HEK293 (cell line): ENCODE measurements around the gene PPCDC.

Source experiments
- ZFP3 ChIP-seq: fragments of 450-650 bp; formaldehyde crosslinking; IDR thresholded peaks from 2 replicates; pipeline ENCODE4 v1.5.1; 2016; ENCODE audit warnings: low read depth, missing biosample characterization, missing genetic modification characterization
- ZNF157 ChIP-seq: fragments of 450-650 bp; formaldehyde crosslinking; IDR thresholded peaks from 2 replicates; pipeline ENCODE4 v1.5.1; 2016; ENCODE audit warnings: missing biosample characterization, missing genetic modification characterization
- ZNF777 ChIP-seq: fragments of 450-650 bp; formaldehyde crosslinking; IDR thresholded peaks from 2 replicates; pipeline ENCODE4 v1.5.1; 2017; ENCODE audit warnings: missing biosample characterization, missing genetic modification characterization, borderline replicate concordance
- TF ChIP-seq, protein P1 (sequence below): fragments of 450-650 bp; formaldehyde crosslinking; IDR thresholded peaks from 2 replicates; pipeline ENCODE4 v1.5.1; 2016; ENCODE audit warnings: missing biosample characterization, missing genetic modification characterization
- TF ChIP-seq, protein P2 (sequence below): fragments of 450-650 bp; IDR thresholded peaks from 2 replicates; pipeline ENCODE4 v1.5.1; 2018; ENCODE audit warnings: missing biosample characterization, missing genetic modification characterization

DNA sequence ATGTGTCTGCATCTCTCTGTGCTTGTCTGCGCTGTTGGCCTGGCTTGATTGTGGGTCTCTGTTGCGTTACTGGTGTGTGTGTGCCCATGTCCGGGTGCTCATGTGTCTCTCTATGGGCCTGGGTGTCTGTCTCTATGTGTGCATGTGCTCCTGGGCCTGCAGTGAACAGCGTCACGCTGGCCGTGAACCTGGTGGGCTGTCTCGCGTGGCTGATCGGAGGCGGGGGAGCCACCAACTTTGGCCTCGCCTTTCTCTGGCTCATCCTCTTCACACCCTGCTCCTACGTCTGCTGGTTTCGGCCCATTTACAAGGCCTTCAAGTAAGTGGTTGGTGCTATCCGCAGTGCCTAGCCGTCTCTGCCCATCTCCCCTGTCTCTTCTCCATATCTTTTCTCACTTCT is 7.0 kb upstream of the PPCDC start:
- TF ChIP-seq ZNF157 (no peak), ZFP3 (tag by site-specific recombination) (no peak), ZNF777 (tag by site-specific recombination) (no peak)
- TF ChIP-seq, protein P1, sequence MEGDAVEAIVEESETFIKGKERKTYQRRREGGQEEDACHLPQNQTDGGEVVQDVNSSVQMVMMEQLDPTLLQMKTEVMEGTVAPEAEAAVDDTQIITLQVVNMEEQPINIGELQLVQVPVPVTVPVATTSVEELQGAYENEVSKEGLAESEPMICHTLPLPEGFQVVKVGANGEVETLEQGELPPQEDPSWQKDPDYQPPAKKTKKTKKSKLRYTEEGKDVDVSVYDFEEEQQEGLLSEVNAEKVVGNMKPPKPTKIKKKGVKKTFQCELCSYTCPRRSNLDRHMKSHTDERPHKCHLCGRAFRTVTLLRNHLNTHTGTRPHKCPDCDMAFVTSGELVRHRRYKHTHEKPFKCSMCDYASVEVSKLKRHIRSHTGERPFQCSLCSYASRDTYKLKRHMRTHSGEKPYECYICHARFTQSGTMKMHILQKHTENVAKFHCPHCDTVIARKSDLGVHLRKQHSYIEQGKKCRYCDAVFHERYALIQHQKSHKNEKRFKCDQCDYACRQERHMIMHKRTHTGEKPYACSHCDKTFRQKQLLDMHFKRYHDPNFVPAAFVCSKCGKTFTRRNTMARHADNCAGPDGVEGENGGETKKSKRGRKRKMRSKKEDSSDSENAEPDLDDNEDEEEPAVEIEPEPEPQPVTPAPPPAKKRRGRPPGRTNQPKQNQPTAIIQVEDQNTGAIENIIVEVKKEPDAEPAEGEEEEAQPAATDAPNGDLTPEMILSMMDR: no peak
- TF ChIP-seq, protein P2, sequence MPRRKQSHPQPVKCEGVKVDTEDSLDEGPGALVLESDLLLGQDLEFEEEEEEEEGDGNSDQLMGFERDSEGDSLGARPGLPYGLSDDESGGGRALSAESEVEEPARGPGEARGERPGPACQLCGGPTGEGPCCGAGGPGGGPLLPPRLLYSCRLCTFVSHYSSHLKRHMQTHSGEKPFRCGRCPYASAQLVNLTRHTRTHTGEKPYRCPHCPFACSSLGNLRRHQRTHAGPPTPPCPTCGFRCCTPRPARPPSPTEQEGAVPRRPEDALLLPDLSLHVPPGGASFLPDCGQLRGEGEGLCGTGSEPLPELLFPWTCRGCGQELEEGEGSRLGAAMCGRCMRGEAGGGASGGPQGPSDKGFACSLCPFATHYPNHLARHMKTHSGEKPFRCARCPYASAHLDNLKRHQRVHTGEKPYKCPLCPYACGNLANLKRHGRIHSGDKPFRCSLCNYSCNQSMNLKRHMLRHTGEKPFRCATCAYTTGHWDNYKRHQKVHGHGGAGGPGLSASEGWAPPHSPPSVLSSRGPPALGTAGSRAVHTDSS (tag by site-specific recombination): no peak
